Activated CD4-positive, alpha-beta T cell treated with anti-CD3 and anti-CD28 coated beads, Interleukin-2, amount 10 ng/mL, durations not matched to agents 24 days and 14 days (primary cell): ENCODE data around the gene PRKG1. TPM values are rescaled to one million over a fixed set of nuclear protein-coding genes. Genes with fewer than 3 reads are reported as not detected.
"Not testable (repeated sequence)": the region's sequence is repeated elsewhere in the genome, so short reads cannot be mapped to it uniquely, and the experiment has no call there.

Experiments
- DNase-seq: peaks from one replicate; pipeline ENCODE4 v3.0.0; 2022
- H3K27ac Mint-ChIP-seq: one replicate; pipeline ENCODE4 v1.8.0; 2022; ENCODE audit warnings: mild to moderate bottlenecking, mixed read lengths
- H3K27me3 Mint-ChIP-seq: one replicate; pipeline ENCODE4 v1.8.0; 2022; ENCODE audit warnings: mixed read lengths
- H3K36me3 Mint-ChIP-seq: one replicate; pipeline ENCODE4 v1.8.0; 2022; ENCODE audit warnings: low read depth, mild to moderate bottlenecking, mixed read lengths
- H3K4me1 Mint-ChIP-seq: one replicate; pipeline ENCODE4 v1.8.0; 2021; ENCODE audit warnings: mixed read lengths
- H3K4me3 Mint-ChIP-seq: one replicate; pipeline ENCODE4 v1.8.0; 2022; ENCODE audit warnings: mild to moderate bottlenecking, moderate library complexity, mixed read lengths
- H3K9me3 Mint-ChIP-seq: one replicate; pipeline ENCODE4 v1.8.0; 2021; ENCODE audit warnings: mixed read lengths
- intact Hi-C: fragments of 100-400 bp; cut with micrococcal nuclease; formaldehyde crosslinking; loops from one replicate; pipeline ENCODE4 v1.15.1; 2023
- total RNA-seq: library from RNA; stranded (reverse); gene quantifications from 2 replicates; pipeline ENCODE4 v1.2.3, GENCODE V29; 2022

PRKG1 gene
- total RNA-seq, 1 donor from 2014 or later, result not detected

- Mint-ChIP-seq H3K27ac (no peak overlapping the region), H3K4me3 (no peak overlapping the region), H3K36me3 (no peaks in the 10 kb centered on the region), H3K27me3 (peaks cover 3% of the 10 kb centered on the region), H3K9me3 (no peaks in the 10 kb centered on the region), H3K4me1 (peaks cover 4% of the 10 kb centered on the region)
- DNase-seq, result no peak
- intact Hi-C loops, result no loop called here
Measured at GRCh38 chr10:51421853-51422252, 347.6 kb downstream of the PRKG1 start.

DNA sequence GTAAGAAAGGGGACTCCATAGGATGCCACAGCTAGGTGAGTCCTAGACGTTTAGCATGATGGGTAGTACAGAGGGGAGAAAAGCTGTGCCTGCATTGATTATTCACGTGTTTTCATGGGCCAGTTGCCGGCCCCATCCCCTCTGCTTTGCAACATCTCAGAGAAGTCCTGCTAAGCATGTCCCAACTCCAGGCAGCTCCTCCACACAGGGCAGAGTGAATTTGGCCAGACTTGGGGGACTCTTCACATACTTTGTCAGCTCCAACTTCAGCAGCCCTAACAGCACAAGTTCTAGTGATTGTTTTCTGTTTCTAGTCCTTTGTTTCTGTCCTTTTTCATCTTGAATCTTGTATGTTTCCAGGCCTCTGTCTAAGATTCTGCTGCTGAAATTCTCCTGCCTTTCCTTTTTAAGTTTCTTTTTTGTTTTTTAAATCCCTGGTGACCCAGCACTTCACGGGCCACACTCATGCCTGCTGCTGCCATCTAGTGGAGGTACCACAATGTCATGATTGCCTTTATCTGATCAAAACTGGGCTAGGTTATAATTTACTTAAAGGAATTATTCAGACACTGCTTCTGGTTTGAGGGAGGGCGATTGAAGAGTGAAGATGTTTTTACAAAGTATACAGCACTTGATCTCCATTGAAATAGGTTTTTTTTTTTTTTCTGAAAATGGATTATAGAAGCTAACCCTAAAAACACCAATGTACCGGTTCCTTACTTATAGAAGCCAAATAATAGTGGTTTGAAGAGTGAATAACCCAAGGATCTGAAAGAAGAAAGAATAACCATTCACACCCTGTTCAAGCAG, 348.2 kb downstream of the PRKG1 start:
- Mint-ChIP-seq H3K4me1 (peaks cover 4% of the 10 kb centered on the region), H3K27me3 (peaks cover 5% of the 10 kb centered on the region), H3K36me3 (no peaks in the 10 kb centered on the region), H3K9me3 (no peaks in the 10 kb centered on the region), H3K4me3 (no peak overlapping the region), H3K27ac (no peak overlapping the region)
- peak; percentile 78 for DNase-seq
- intact Hi-C loops, result no loop called here

GRCh38 chr10:51423121-51423452, 348.8 kb downstream of the PRKG1 start:
- Mint-ChIP-seq H3K27ac (no peak overlapping the region), H3K36me3 (no peaks in the 10 kb centered on the region), H3K4me1 (peaks cover 4% of the 10 kb centered on the region), H3K4me3 (no peak overlapping the region), H3K27me3 (peaks cover 5% of the 10 kb centered on the region), H3K9me3 (no peaks in the 10 kb centered on the region)
- intact Hi-C loops, result no loop called here
- no peak for DNase-seq

DNA sequence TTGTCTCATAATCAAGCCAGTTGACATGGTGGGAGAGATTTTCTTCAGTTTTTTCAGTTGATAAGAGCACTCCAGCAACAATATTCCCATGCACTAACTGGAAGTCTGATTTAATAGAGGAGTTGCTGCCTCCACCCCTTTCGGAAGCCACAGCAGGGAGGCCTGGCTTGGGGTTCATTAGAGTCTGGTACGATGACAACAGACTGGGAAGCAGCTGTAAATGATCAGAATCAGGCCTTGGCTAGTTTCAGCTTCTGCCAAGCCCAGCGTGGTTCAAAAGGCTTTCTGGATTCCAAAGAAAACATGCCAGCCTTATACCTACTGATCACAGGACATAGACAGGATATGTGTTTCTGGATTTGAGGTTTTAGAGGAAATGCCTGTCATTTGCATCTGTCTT, 351.1 kb downstream of the PRKG1 start:
- no peak for DNase-seq
- Mint-ChIP-seq H3K9me3 (no peaks in the 10 kb centered on the region), H3K36me3 (no peaks in the 10 kb centered on the region), H3K27ac (no peak overlapping the region), H3K27me3 (peaks cover 5% of the 10 kb centered on the region), H3K4me3 (no peak overlapping the region), H3K4me1 (peaks cover 4% of the 10 kb centered on the region)
- intact Hi-C loops, result no loop called here

DNA sequence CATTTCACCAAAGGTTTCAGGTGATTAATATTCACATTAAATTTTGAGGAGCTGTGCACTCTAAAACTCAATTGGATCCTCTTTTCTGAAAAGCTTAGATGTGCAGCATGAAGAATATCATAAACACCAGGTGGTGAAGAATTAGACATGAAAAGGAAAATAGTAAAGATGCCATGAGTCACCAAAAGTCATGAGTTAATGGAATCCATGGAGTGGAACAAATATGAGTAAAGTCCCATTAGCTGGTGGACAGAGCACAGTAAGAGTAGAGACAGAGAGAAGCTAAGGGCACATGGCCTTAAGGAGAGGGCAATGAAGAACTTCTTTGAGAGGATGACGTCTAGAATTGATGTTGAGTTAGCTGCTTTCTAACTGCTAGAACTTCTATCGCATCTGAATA, 353.5 kb downstream of the PRKG1 start:
- intact Hi-C loops, result no loop called here
- Mint-ChIP-seq H3K27me3 (peaks cover 2% of the 10 kb centered on the region), H3K9me3 (no peaks in the 10 kb centered on the region), H3K4me3 (no peak overlapping the region), H3K4me1 (peaks cover under 1% of the 10 kb centered on the region), H3K27ac (no peak overlapping the region), H3K36me3 (no peaks in the 10 kb centered on the region)
- DNase-seq, result no peak

GRCh38 chr10:51430506-51430905, 356.2 kb downstream of the PRKG1 start:
- H3K27ac Mint-ChIP-seq, result no peak overlapping the region
- H3K9me3 Mint-ChIP-seq, result no peaks in the 10 kb centered on the region
- H3K4me1 Mint-ChIP-seq, result no peaks in the 10 kb centered on the region
- DNase-seq, result no peak
- no peaks in the 10 kb centered on the region for H3K36me3 Mint-ChIP-seq
- intact Hi-C loops, result no loop called here
- H3K4me3 Mint-ChIP-seq, result no peak overlapping the region
- H3K27me3 Mint-ChIP-seq, result peaks cover 2% of the 10 kb centered on the region

DNA sequence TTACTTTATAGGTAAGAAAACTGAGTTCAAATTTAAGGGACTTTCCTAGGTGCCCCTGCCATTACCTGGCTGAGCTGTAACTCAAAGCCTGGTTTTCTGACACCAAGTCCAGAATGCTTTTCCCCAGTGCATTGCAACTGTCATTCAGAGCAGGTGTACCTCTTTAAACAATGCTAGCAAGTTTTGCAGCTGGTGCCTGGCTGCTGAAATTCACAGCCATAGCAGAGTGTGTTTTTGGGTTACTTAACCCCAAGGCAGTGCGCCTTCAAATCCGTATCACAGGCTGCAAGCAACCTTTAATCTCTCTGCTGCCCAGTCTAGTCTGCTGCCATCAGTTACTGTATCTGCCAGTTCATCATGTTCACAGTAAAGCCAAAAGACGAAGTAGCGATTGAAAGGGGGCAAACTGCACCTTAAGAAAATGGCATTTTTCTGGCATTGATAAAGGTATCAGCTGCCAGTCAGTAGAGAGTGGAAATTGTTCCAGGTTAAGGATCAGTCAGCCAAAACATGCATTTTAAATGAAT, 359.7 kb downstream of the PRKG1 start:
- intact Hi-C loops, result no loop called here
- no peaks in the 10 kb centered on the region for H3K27me3 Mint-ChIP-seq
- no peak for DNase-seq
- no peaks in the 10 kb centered on the region for H3K9me3 Mint-ChIP-seq
- H3K27ac Mint-ChIP-seq, result no peak overlapping the region
- H3K4me3 Mint-ChIP-seq, result no peak overlapping the region
- no peaks in the 10 kb centered on the region for H3K36me3 Mint-ChIP-seq
- H3K4me1 Mint-ChIP-seq, result no peaks in the 10 kb centered on the region

GRCh38 chr10:51436805-51437204, 362.5 kb downstream of the PRKG1 start:
- no peaks in the 10 kb centered on the region for H3K36me3 Mint-ChIP-seq
- H3K9me3 Mint-ChIP-seq, result no peaks in the 10 kb centered on the region
- DNase-seq, result no peak
- H3K4me3 Mint-ChIP-seq, result no peak overlapping the region
- intact Hi-C loops, result no loop called here
- H3K27me3 Mint-ChIP-seq, result no peaks in the 10 kb centered on the region
- no peaks in the 10 kb centered on the region for H3K4me1 Mint-ChIP-seq
- no peak overlapping the region for H3K27ac Mint-ChIP-seq

DNA sequence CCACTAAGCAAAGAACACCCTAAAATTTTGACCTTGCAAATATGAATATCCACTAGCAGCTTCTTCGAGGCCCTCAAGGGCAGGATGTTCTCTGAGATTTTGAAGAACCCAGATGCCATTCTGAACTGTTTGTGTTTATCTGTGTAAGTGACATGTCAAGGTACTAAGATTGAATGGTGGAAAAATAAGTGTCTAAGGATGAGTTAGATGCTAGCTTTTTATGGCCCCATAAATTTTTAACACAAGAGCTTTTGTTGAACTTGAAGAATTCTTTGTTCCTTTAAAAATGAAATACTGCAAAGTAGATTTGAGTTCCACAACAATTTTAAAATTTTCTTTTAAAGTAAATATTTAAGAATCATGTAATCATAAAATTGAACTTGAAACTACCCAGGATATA, 365.4 kb downstream of the PRKG1 start:
- Mint-ChIP-seq H3K9me3 (no peaks in the 10 kb centered on the region), H3K36me3 (no peaks in the 10 kb centered on the region), H3K27ac (no peak overlapping the region), H3K4me3 (no peak overlapping the region), H3K4me1 (no peaks in the 10 kb centered on the region), H3K27me3 (no peaks in the 10 kb centered on the region)
- DNase-seq, result no peak
- intact Hi-C loops, result no loop called here

GRCh38 chr10:51445588-51445987, 371.3 kb downstream of the PRKG1 start:
- no peak for DNase-seq
- intact Hi-C loops, result no loop called here
- H3K27me3 Mint-ChIP-seq, result no peaks in the 10 kb centered on the region
- H3K4me1 Mint-ChIP-seq, result no peaks in the 10 kb centered on the region
- H3K9me3 Mint-ChIP-seq, result no peaks in the 10 kb centered on the region
- H3K36me3 Mint-ChIP-seq, result no peaks in the 10 kb centered on the region
- no peak overlapping the region for H3K4me3 Mint-ChIP-seq
- no peak overlapping the region for H3K27ac Mint-ChIP-seq

DNA sequence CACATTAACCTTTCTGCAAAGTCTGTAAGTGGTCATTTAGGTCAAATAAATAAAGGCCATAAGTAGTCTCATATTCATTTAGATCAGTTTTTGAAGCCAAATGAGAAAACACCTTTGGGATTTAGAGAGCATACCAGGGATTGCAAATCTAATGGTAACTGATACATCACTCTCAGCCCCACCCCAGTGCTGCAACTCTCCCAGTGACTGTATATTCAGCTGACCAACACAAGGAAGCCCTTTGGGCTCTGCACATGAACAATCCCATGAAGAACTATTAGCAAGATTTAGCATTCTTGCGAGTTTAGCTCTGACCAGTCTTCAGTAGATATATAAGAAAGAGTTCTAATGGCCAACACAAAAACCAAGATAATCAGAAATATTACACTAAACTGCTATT, 372.8 kb downstream of the PRKG1 start:
- Mint-ChIP-seq H3K4me1 (no peaks in the 10 kb centered on the region), H3K4me3 (no peak overlapping the region), H3K27ac (no peak overlapping the region), H3K36me3 (no peaks in the 10 kb centered on the region), H3K27me3 (no peaks in the 10 kb centered on the region), H3K9me3 (no peaks in the 10 kb centered on the region)
- DNase-seq, result no peak
- intact Hi-C loops, result no loop called here

GRCh38 chr10:51455762-51456161, 381.5 kb downstream of the PRKG1 start:
- H3K27me3 Mint-ChIP-seq, H3K4me1 Mint-ChIP-seq, H3K9me3 Mint-ChIP-seq, DNase-seq, H3K27ac Mint-ChIP-seq, H3K36me3 Mint-ChIP-seq, H3K4me3 Mint-ChIP-seq, intact Hi-C loops: not testable (repeated sequence)

- Mint-ChIP-seq H3K4me3 (no peak overlapping the region), H3K9me3 (peaks cover 4% of the 10 kb centered on the region), H3K4me1 (no peaks in the 10 kb centered on the region), H3K27ac (no peak overlapping the region), H3K36me3 (no peaks in the 10 kb centered on the region), H3K27me3 (no peaks in the 10 kb centered on the region)
- intact Hi-C loops, result no loop called here
- DNase-seq, result no peak
Measured at GRCh38 chr10:51459476-51459875, 385.2 kb downstream of the PRKG1 start.

GRCh38 chr10:51462076-51462779, 387.9 kb downstream of the PRKG1 start:
- H3K4me3 Mint-ChIP-seq, result no peak overlapping the region
- no peaks in the 10 kb centered on the region for H3K27me3 Mint-ChIP-seq
- no peaks in the 10 kb centered on the region for H3K4me1 Mint-ChIP-seq
- no peaks in the 10 kb centered on the region for H3K36me3 Mint-ChIP-seq
- intact Hi-C loops, result no loop called here
- no peak overlapping the region for H3K27ac Mint-ChIP-seq
- no peak for DNase-seq
- no peaks in the 10 kb centered on the region for H3K9me3 Mint-ChIP-seq
